Uterus (tissue), 2 donors: Measurements from ENCODE around the gene ADCK2.

Source experiments
- POLR2A ChIP-seq, 2 donors: fragments of 450-650 bp; IDR thresholded peaks; one replicate each; pipeline ENCODE4 v1.6.1; 2016; ENCODE audit warnings: antibody characterized with exemption in 2 of 2, mild to moderate bottlenecking in 1 of 2, moderate library complexity in 1 of 2
- TF ChIP-seq, protein P1 (sequence below), 4 experiments: fragments of 200-600 bp in 2 of 4; fragments of 450-650 bp in 2 of 4; sonication (generic) in 2 of 4; IDR thresholded peaks; one replicate each; pipeline ENCODE4 v1.5.1; 2016 to 2019; ENCODE audit warnings: antibody characterized with exemption in 4 of 4, mild to moderate bottlenecking in 2 of 4, moderate library complexity in 1 of 4

- TF ChIP-seq, protein P1, sequence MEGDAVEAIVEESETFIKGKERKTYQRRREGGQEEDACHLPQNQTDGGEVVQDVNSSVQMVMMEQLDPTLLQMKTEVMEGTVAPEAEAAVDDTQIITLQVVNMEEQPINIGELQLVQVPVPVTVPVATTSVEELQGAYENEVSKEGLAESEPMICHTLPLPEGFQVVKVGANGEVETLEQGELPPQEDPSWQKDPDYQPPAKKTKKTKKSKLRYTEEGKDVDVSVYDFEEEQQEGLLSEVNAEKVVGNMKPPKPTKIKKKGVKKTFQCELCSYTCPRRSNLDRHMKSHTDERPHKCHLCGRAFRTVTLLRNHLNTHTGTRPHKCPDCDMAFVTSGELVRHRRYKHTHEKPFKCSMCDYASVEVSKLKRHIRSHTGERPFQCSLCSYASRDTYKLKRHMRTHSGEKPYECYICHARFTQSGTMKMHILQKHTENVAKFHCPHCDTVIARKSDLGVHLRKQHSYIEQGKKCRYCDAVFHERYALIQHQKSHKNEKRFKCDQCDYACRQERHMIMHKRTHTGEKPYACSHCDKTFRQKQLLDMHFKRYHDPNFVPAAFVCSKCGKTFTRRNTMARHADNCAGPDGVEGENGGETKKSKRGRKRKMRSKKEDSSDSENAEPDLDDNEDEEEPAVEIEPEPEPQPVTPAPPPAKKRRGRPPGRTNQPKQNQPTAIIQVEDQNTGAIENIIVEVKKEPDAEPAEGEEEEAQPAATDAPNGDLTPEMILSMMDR (IDR thresholded peaks at IDR 0.05): no peak
- no peak for TF ChIP-seq POLR2A (IDR thresholded peaks at IDR 0.05)
These were observed 27.4 kb upstream of the ADCK2 start for GRCh38 chr7:140645166-140645900.
